ENCODE results near the gene ADARB2.

The ADARB2 gene

DNA sequence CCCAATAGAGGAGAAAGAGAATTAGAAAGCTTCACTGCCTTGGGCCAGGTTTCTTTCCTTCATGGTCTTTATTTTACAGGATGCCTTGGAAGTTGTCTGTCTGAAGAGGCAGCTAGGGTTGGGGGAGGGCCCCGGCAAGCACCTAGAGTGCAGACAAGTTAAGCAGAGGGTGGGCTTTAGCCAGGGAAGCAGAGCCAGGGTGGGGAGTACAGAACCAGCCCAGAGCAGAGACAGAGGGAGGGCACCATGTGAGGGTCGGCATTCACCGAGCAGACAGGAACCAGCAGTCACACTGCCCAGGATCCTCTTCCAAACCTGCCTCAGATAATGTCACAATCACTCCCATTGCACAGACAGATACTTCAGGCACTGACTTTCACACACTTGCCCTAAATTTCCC, 75.9 kb downstream of the ADARB2 start:
- DNase-seq: no peak

- no peak for DNase-seq
These were observed 76.5 kb downstream of the ADARB2 start for GRCh38 chr10:1660815-1661214.

DNA sequence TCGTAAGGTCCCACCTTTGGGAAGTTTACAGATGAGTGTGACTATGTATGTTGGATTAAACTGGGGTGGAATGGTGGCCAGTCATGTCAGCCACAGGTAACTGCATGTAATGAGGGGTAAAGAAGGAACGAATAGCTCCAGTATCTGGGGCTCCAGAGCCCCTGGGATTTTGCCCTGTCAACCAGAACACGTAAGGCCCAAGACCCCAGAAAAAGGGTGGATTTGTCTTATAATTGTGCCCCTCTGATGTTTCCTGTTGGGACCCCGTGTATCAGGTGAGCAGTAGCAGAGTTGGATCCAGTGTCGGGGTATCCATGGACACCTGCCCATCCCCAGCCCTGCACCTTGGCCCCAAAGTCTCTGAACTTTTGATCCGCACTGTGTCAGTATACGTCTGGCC, 76.9 kb downstream of the ADARB2 start:
- DNase-seq: no peak

DNA sequence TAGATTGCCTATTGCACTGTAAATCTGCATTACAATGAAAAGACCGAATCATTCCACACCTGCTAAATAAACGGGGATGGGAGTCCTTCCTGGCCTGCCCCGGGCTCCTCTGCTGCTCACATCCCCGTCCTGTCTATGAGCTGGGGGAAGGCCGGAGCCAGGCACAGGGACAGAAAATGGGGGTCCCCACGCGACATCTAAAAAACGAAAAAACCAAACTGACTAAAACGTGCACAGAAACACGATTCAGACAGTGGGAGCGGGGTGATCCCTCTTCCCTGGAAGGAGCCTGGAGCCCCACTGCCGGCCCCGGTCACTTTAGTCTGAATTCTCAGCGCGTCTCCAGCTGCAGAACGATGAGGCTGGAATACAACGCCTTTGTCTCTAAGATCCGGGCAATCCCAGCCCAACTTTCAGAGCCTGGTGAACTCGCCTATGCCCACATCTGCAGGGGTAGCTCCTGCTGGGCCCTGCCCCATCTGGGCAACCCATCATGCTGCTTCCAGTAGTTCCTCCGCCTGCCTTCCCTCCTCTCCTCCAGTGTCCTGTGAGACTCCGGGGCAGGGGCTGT, 78.0 kb downstream of the ADARB2 start:
- DNase-seq: no peak

- no peak for DNase-seq
These were observed 78.7 kb downstream of the ADARB2 start for GRCh38 chr10:1658658-1659057.

- no peak for DNase-seq
These were observed 79.8 kb downstream of the ADARB2 start for GRCh38 chr10:1657479-1657878.

GRCh38 chr10:1655367-1655766, 82.0 kb downstream of the ADARB2 start:
- no peak for DNase-seq

DNA sequence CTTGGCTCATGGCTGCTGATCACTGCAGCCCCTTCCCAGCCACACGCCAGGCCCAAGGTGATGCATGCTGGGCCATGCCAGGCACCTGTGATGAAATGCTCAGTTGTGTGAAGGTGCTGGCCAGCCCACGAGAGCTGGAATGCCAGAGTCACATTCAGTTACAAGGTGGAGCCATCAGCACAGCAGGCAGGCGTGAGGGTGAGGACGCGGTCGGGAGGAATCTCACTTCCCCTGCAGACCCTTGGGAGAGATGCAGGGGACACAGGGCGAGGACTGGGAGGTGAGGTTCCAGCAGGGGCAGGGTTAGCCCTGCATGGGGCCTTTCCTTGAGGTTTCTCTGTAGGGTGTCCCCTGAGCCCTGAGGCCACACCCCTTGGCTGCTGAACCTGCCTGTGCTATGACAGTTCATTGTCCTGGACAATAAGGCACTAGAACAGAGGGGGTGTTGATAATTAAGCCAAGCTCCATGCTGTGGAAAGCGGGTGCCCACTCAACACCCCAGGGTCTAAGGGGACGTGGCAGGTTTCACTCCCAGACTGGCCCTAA, 82.4 kb downstream of the ADARB2 start:
- DNase-seq: no peak

DNA sequence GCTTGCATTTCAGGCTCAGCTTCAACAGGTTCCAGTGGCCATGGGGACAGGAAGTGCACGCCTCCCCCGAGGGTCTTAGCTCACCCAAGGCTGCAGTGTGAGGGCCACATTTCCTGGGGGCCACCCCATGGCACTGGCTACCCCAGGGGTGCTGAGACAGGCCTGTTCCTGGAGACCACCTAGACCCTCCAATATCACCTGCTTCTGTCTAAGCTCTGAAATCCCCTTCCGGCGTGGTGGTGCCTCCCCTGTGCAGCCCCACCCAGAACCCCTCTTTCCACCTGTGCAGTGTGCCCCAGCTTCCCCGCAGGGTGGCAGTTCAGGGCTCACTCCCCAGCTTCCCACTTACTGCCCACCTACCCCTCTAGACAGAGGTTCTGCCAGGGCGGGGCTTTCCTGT, 83.1 kb downstream of the ADARB2 start:
- DNase-seq: no peak

GRCh38 chr10:1653321-1653720, 84.0 kb downstream of the ADARB2 start:
- no peak for DNase-seq

GRCh38 chr10:1652151-1652550, 85.2 kb downstream of the ADARB2 start:
- DNase-seq: no peak

GRCh38 chr10:1651270-1651966, 85.9 kb downstream of the ADARB2 start:
- DNase-seq: no peak

DNA sequence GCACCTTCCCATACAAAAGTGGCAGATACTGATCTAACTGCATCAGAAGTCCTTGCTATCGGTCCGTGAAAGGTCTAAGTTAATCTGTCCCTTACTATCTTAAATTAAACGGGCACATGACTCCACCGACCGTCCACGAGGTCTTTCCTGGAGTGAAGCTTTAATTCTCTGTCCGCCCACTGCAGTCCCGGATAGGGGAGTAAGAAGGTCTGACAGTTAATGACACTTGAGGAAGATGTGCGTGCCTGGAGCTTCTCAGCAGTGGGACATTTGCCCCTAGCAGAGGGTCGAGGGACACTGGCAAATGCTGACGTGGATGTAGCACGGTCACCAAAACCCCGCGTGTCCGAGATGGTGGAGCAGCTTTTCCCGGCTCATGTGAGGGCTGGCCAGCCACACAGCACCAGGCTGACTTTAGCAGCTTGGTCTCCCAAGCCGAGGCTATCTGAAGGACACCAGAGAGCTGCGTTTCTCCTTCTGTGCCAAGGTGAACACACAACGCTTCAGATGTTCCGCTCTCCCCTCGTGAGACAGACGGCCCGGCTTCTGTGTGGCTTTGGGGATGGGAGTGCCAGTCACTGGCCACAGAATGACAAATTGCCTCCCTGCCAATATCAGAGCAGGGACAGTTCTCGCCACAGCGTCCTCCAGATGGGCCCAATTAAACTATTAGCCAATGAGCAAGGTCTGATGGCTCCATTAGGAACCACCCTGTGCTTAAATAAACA, 86.6 kb downstream of the ADARB2 start:
- no peak for DNase-seq

DNA sequence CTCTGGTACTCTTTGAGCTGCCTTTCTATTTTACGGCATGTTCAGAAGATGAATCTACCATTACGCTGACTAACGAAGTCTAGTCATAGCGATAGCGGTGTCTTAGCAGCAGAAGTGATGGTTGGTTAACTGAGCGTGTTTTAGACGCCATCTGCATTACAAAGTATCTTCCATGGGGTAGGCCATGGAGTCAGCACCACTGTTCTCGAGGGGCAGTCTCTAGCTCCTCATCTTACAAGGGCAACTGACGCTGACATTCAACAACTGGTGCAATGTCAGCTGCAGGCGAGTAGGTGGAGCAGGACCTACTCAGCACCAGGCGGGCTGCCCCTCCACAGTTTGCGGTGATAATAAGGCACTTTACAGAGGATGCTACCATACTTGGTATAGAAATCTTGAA, 88.7 kb downstream of the ADARB2 start:
- no peak for DNase-seq

DNA sequence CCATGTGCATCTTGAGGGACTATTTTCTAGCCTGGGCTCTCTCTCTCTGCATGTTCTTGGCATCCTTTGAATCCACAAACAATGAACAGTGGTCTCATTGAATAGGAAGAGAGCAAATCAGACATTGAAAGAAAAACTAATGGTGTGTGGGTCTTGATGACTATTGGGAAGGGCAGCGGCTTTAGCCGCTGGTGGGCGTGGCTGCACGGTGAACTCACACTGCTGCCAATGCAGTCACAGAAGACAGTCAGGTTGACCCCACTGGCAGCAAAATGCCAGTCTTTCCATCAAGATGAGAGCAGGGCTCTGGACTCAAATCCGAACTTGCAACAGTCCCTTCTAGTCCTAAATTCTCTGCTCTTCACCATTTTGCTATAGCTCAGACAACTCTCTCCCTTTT, 91.0 kb downstream of the ADARB2 start:
- DNase-seq: no peak

GRCh38 chr10:1645896-1646295, 91.4 kb downstream of the ADARB2 start:
- no peak for DNase-seq

DNA sequence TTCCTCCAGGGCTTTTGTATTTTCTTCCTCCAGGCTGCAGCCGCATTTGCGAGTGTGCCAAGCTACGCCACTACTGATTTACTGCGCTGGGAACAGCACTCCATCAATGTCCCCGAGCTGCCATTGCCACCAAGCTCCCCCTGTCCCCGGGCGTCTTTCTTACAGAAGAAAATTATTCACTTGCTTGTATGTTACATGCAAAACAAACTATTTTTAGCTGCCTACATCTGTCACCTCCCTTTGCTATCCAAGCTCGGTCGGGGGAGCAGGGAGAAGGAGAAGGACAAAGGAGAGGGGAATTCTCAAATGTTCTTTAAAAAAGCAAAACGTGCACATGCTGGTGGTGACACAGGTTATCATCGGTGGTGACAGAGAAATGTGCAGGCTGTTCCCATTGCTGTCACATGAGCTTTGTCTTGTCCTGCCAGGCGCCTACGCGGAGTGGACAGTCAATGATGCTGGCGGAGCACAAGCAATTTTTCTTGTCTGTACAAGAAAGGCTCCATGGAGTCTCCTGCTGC, 93.1 kb downstream of the ADARB2 start:
- DNase-seq: no peak

- no peak for DNase-seq
These were observed 93.5 kb downstream of the ADARB2 start for GRCh38 chr10:1643908-1644179.

GRCh38 chr10:1643161-1643907, 94.0 kb downstream of the ADARB2 start:
- DNase-seq: no peak

- DNase-seq: no peak
These were observed 94.6 kb downstream of the ADARB2 start for GRCh38 chr10:1642600-1643160.

GRCh38 chr10:1641402-1641801, 95.9 kb downstream of the ADARB2 start:
- no peak for DNase-seq

- no peak for DNase-seq
These were observed 98.4 kb downstream of the ADARB2 start for GRCh38 chr10:1638889-1639419.

- DNase-seq: no peak
These were observed 102.0 kb downstream of the ADARB2 start for GRCh38 chr10:1635340-1635739.

Measured in stimulated activated naive CD4-positive, alpha-beta T cell (primary cell).